GM04503 (cell line): Measurements from ENCODE around the gene GRIFIN.

Experiments used
- DNase-seq: peaks from one replicate; pipeline ENCODE4 v3.0.0-alpha.2; 2012; ENCODE audit warnings: low read depth

The GRIFIN gene

GRCh38 chr7:2498708-2499107, 22.5 kb upstream of the GRIFIN start:
- DNase-seq: no peak

GRCh38 chr7:2497500-2498336, 21.5 kb upstream of the GRIFIN start:
- no peak for DNase-seq

- DNase-seq: no peak
These were observed 20.9 kb upstream of the GRIFIN start for GRCh38 chr7:2497065-2497464.

GRCh38 chr7:2496375-2496774, 20.2 kb upstream of the GRIFIN start:
- DNase-seq: no peak

- DNase-seq: no peak
These were observed 19.5 kb upstream of the GRIFIN start for GRCh38 chr7:2495418-2496299.

- DNase-seq: no peak
These were observed 18.3 kb upstream of the GRIFIN start for GRCh38 chr7:2494191-2495130.

- no peak for DNase-seq
These were observed 17.3 kb upstream of the GRIFIN start for GRCh38 chr7:2493205-2494164.

GRCh38 chr7:2492038-2492437, 15.8 kb upstream of the GRIFIN start:
- DNase-seq: no peak

GRCh38 chr7:2490181-2490651, 14.0 kb upstream of the GRIFIN start:
- no peak for DNase-seq

- DNase-seq: no peak
These were observed 12.5 kb upstream of the GRIFIN start for GRCh38 chr7:2488681-2489080.

GRCh38 chr7:2488272-2488645, 12.1 kb upstream of the GRIFIN start:
- peak; percentile 49 for DNase-seq

GRCh38 chr7:2487586-2488271, 11.5 kb upstream of the GRIFIN start:
- no peak for DNase-seq

- DNase-seq: no peak
These were observed 8.7 kb upstream of the GRIFIN start for GRCh38 chr7:2484868-2485267.

GRCh38 chr7:2483494-2483893, 7.3 kb upstream of the GRIFIN start:
- no peak for DNase-seq

GRCh38 chr7:2482725-2483451, 6.7 kb upstream of the GRIFIN start:
- no peak for DNase-seq

- DNase-seq: no peak
These were observed 5.0 kb upstream of the GRIFIN start for GRCh38 chr7:2481195-2481594.

GRCh38 chr7:2480070-2480408, 3.8 kb upstream of the GRIFIN start:
- DNase-seq: no peak

- DNase-seq: no peak
These were observed 3.3 kb upstream of the GRIFIN start for GRCh38 chr7:2479276-2480069.

- DNase-seq: no peak
These were observed 2.6 kb upstream of the GRIFIN start for GRCh38 chr7:2478800-2479199.
